B cell (primary cell): ENCODE data around the gene TRMT10A.
"Not testable (repeated sequence)": the region's sequence is repeated elsewhere in the genome, so short reads cannot be mapped to it uniquely, and the experiment has no call there.

Source experiments
- CTCF ChIP-seq: fragments of 200-600 bp; IDR thresholded peaks from one replicate; pipeline ENCODE4 v1.8.0; 2022; ENCODE audit warnings: antibody characterized with exemption, mild to moderate bottlenecking
- EZH2 ChIP-seq: IDR thresholded peaks from 2 replicates; pipeline ENCODE4 v1.6.1; 2012; ENCODE audit warnings: borderline replicate concordance, low read depth, mild to moderate bottlenecking, moderate library complexity, low read length; ENCODE audit not compliant: insufficient read depth, poor library complexity, severe bottlenecking

DNA sequence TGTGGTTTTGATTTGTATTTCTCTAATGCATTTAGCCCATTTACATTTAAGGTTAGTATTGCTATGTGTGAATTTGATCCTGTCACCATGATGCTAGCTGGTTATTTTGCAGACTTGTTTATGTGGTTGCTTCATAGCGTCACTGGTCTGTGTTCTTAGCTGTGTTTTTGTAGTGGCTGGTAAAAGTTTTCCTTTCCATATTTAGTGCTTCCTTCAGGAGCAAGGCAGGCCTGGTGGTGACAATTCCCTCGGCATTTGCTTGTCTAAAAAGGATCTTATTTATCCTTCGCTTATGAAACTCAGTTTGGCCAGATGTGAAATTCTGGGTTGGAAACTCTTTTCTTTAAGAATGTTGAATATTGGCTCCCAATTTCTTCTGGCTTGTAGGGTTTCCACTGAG is 29.1 kb downstream of the TRMT10A start:
- TF ChIP-seq CTCF, EZH2: not testable (repeated sequence)
